GF-D8 (cell line): ENCODE results near the gene ASB6.
"Not testable (repeated sequence)": the region's sequence is repeated elsewhere in the genome, so short reads cannot be mapped to it uniquely, and the experiment has no call there.

ENCODE experiments used
- DNase-seq: peaks from one replicate; lab custom pipeline; 2025; lab: John Stamatoyannopoulos, UW

ASB6 gene

DNA sequence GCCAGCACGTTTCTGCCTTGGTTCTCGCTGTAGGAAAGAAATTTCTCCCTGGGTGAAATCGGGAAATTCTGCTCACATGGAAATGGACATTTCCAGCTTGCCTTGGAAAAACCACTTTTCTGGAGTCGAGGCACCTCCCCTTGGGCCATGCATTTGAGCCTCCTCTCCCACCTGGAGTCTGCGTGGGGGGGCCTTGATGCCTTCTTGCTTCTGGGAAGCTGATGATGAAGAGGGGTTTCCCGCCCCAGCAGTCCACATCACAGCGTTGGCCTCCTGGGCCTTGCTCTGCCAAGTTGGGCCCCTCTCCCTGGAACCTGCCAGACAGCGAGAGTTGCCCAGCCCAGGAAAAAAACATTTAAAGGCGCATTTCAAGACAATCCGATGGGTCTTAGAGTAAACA is 1.8 kb upstream of the ASB6 start:
- DNase-seq: no peak

DNA sequence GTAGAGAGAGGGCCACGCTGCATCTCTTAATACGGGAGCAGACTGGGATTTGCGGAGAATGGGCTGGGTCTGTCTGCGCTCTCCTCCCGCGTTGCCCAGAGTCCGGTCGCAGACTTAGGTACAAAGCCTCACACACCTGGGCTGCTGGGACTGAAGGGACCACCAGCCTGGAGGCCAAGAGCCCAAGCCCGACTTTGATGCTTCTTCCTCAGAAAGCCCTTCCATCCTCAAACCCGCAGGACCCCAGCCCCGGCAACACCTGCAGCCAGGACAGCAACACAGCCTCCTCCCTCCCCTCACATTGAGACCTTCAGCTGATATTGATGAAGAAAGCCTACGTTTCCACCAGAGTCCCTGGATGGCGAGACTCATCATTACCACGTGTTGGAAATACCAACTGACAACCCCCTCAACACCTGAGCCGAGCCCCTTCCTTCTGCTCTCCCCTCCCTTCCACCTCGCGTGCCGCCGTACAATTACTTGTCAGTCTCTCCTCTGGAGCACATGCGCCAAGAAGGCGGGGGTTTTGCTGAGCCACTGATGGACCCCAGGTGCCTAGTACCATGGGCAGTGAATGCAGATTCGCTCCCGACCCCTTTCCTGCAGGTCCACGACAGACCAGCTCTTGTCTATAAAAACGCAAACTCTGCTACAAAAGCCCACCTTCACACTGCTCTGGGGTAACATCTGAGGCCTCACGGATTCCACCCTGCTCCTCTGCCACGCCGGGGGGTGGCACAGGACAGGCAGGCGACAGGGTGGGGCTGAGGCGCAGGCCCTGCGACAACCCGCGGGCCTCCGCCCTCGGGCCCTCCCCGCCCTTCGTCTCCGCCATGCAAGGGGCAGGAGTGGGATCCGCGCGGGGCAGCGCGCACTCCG is 841 bp downstream of the ASB6 start:
- no peak for DNase-seq

DNA sequence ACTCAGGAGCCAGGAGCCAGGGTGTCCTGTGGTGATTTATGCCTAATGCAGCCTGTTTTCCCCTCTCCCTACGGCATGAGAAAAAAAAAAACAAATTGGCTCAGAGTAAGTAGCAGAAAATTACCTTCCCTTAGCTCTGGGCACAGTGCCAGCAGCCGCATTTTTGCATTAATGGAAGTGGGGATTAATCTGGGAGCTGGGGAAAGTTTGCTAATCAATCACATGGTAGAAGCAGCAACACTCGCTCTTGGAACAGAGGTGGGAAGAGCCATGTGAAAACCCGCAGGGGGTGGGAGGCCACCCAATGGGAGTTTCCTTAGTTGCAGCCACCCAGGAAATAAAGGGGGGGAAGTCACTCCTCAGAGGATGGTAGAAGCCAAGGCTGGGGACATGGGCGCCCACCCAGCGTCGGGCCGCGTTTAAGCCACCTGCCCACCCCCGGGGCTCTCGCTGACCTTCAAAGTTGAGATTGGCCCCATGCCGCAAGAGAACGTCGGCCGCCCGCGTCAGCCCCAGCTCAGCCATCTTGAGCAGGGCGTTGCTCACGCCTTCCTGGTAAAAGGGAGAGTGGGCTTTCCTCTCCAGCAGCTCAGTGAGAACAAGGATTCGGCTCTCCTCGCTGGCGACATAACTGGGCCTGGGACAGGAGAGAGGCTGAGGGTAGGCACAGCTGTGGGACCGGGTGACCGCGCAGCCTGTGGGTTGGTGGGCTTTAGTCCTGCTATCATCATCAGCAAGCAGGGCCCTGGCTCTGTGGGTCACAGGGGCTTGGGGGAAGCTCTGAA is 1.7 kb downstream of the ASB6 start:
- DNase-seq: no peak

DNA sequence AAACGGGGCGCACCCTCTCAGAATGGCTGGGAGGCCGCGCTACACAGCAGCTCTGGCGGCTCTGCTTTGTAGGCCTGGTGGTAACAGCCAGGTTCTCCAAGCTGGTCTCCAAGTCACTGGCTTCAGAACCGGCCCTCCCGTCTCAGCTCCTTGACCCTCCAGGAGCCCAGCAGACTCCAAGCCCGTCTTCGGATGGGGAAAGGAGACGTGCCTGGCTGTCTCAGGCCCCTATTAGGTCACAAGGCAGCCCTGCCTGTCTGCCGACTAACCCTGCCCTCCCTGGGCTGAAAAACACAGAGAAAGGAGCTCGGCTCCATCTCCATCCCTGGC is 2.2 kb downstream of the ASB6 start:
- no peak for DNase-seq

DNA sequence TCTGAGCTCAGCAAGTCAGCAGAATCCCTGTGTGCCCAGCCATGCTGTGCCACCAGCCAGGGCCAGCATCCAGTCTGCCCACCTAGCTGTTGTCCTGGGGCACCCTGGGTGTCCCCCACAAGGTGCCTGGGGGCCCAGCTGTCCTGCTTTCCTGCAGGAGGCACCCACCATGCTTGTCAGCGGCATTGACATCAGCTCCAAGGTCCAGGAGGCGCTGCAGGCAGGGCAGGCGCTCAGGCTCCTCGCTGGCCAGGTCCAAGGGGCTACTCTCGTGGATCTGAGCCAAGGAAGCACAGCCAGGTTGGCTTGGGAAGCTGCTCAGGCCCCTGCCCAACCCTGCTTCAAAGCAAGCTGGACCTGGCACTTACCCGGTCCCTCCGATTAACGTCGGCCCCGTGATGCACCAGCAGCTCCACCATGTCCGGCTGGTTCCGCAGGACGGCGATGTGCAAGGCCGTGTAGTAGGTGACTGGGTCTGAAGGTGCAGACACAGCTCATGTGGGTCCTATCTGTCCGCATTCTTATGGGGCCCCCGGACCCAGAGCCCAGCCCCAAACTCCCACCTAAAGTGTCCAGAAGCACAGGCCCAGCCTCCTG is 2.8 kb downstream of the ASB6 start:
- no peak for DNase-seq

DNA sequence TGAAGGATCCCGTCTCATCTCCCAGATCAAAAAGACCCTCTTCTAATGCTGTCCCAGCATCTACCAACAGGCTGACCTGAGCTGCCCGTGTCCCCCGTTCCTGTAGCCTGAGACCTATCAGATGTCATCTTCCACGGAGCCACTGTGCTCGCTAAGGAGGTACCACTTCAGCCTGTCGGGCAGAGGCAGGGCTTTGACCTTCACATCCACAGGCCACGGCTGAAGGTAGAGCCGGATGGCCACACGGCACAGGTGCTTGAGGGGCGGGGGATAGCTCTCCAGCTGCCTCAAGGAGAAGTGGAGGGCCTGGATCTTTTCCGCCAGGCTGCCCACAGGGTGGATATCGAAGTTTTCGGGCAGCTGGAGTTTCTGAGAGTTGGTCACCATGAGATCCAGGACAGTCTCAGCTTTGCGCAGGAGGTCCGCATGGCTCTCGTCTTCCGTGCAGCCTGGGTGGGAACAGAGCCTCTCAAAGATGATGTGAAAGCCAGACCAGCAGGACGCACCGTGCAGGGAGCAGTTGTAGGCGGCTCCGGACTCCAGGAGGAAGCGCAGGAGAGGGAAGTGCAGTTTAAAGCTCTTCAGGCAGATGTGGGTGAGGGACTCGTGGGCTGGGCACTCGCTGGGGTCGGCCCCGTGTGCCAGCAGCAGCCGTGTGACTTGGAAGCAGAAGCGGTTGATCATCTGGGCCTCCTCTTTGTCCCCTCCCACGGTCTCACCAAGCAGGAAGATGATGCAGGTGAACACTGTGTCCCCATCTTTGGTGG is 4.1 kb downstream of the ASB6 start:
- DNase-seq: no peak

DNA sequence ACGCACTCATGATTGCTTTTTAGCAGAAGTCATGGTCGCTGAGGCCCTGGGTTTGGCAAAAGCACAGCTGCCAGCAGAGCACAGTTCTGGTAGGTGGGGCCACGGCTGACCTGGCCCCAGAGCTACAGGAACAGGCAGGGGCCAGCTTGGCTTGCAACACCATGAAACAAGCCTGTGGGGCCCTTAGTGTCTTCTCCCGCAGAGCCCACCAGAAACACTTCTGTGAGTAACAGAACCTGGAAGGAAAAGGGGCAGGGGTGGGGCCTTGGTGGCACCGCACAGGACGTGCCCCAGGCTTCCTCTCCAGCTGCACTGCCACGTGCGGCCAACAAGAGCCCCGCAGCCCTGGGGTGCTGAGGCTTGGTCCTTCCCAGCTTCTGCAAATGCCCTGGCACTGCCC is 4.8 kb downstream of the ASB6 start:
- no peak for DNase-seq

DNA sequence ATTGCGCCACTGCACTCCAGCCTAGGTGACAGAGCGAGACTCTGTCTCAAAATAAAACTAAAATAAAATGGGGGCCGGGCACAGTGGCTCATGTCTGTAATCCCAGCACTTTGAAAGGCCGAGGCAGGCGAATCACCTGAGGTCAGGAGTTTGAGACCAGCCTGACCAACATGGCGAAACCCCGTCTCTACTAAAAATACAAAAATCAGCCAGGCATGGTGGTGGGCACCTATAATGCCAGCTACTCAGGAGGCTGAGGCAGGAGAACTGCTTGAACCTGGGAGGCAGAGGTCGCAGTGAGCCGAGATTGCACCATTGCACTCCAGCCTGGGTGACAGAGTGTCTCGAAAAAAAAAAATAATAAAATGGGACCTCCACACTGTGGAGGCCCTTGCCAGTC is 5.6 kb downstream of the ASB6 start:
- DNase-seq: not testable (repeated sequence)

DNA sequence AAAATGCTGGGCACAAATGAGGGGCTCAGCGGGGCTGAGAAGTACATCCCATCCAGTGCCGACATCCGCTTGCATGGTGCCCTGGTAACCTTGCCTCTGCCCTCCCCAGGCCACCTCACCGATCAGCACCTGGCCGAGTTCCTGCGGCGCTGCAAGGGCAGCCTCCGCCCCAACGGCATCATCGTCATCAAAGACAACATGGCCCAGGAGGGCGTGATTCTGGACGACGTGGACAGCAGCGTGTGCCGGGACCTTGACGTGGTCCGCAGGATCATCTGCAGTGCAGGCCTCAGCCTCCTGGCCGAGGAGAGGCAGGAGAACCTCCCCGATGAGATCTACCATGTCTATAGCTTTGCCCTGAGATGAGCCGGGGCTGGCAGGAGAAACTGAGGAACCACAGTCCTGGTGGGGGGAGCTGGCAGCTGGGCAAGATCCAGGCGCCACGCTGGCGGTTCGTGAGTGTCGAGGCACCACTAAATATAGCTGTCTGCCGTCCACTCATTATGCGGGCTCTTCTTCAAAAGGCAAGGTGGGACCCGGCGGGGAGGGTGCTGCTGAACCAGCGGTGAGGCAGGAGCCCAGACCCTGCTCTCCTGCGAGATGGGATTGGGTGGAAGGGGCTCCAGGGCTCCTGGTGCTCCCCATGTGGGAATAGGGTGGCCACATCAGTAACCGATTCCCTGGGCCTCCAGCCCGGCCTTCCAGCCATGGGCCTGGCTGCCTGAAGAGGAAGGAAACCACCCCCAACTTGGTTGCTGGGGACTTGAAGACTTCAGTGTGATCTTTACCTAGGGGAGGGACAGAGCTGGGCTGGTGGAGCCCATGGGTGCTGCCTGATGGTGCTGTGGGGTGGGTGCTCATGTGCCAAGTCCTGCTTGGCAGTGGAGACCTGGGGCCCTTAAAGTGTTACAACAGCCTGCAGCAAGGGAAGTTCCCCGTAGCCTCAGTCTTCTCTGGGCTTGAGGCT is 6.6 kb downstream of the ASB6 start:
- no peak for DNase-seq

DNA sequence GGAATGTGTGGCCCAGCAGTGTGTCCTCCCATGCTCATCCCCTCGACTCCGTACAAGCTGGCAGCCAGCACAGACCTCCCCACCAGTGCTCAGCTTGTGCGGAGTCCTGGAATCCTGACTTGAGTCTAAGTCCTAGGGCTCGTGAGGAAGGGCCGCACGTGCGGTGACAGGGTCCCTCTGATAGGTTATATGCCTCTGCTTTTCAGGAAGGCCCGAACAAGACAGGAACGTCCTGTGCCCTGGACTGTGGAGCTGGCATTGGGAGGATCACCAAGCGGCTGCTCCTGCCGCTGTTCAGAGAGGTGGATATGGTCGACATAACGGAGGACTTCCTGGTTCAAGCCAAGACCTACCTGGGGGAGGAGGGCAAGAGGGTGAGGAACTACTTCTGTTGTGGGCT is 8.1 kb downstream of the ASB6 start:
- no peak for DNase-seq

DNA sequence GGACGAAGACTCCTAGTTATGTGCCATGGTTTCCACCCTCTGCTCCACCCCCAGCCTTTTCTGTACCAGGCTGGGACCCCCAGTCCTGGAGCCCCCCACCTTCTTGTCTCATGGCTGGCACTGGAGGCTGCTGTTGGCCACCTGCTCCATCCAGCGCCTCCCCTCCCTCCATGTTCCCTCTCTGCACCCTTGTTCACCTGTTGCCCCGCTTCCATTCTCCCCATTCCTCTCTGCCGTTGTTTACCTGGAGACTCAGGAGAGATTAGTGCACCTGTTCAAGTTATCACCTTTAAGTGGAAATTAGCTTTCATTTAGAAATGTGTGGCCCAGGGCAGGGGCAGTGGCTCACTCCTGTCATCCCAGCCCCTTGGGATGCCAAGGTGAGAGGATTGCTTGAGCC is 8.7 kb downstream of the ASB6 start:
- DNase-seq: no peak

DNA sequence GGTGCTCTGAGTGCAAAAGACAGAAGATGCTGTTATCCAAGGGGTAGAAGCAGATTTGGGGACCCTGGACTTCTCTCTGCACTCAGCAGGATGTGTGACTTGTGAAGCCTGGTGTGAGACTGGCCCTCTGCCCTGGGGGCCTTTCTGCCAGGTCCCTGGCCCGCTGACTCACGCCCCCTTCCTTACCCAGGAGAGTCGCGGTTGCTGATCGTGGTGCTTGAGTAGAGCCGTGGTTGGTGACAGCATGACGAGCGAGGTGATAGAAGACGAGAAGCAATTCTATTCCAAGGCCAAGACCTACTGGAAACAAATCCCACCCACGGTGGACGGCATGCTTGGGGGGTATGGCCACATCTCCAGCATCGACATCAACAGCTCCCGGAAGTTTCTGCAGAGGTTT is 9.5 kb downstream of the ASB6 start:
- no peak for DNase-seq

DNA sequence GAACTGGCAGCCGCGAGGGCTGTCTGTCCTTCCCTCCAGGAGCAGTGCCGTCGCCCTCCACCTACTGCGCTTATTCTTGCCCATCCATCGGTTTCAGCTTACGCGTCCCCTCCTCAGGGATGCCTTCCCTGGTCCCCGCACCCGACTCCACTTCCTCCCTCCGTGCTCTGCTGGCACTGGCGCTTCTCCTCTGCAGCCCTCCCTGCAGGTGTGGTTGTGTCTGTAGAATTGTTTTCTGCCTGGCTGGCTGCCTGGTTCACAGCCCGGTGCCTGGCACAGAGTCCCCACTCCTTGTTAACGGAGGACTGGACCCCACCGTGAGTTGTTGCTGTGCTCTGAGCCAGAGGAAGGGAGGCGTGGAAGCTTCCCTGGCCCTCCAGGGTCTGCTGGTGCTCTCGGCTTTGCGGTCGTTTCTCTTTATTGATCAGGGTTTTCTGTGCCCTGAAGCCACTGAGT is 10.2 kb downstream of the ASB6 start:
- no peak for DNase-seq

DNA sequence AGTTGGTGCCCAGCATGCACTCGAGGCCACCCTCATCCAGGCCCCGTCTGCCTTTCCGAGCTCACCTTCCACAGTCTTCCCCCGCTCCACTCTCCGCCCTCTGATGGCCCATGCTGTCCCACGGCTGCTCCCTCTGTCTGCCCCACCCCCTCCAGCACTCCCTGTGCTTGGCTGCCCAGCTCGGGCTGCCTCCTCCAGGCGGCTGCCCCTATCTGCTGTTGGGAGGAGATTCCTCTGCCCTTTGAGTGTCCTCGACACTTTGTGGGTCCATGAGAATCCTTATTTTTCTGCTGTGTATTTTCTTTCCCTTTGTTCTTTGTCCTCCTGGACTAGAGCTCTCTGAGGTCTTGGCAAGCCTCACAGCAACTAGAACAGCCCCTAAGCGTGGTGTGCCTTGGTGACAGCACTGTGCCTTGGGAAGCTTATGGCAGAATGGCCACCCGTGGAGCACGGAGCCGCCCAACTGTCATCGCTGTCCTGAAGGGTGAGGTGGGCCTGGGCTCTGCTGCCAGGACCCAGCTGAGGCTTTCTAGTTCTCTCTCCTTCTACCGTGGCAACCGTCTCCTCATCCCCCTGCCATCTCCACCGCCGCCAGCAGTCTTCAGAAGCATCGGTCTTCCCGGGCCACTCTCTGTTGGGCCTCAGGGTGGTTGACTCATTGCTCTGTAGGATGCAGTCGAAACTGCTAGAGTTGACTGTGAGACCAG is 10.8 kb downstream of the ASB6 start:
- DNase-seq: no peak

DNA sequence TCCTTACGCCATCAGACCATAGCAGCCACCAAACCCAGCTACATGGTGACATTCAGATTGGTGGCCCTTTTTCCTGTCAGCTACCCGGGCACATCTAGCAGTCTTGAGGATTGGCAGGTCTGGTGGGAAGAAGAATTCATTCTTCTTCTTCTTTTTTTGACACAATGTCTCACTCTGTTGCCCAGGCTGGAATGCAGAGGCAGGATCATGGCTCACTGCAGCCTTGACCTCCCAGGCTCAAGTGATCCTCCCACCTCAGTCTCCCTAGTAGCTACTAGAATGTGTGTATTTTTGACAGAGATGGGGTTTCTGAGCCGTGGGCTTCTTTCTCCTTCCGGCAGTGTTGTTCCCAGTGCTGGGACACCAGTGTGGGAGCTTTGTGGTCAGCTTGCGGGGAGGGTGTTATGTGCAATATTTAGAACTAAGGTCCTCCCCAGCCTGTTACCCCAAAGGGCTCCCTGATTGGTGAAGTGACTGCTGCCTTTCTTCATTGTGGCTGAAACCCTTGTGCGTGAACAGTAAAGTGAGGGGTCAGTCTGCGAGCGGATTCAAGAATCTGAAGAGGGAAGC is 12.6 kb downstream of the ASB6 start:
- no peak for DNase-seq

DNA sequence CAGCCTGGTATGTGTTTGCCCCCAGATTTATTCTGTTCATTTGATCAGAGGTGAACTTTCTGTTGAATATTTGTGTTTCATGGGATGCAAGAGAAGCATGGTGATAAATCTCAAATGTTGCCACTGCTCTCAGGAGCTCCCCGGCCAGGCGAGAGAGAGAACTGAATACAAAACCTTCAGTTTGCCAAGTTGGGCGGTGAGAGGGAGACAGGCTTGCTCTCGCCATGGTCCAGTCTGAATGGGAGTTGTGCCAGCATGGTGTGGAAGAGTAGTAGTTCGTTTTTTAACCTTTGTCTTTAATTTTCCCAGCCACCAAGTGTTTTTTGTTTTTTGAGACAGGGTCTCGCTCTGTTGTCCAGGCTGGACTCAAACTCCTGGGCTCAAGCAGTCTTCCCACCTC is 13.2 kb downstream of the ASB6 start:
- DNase-seq: no peak

DNA sequence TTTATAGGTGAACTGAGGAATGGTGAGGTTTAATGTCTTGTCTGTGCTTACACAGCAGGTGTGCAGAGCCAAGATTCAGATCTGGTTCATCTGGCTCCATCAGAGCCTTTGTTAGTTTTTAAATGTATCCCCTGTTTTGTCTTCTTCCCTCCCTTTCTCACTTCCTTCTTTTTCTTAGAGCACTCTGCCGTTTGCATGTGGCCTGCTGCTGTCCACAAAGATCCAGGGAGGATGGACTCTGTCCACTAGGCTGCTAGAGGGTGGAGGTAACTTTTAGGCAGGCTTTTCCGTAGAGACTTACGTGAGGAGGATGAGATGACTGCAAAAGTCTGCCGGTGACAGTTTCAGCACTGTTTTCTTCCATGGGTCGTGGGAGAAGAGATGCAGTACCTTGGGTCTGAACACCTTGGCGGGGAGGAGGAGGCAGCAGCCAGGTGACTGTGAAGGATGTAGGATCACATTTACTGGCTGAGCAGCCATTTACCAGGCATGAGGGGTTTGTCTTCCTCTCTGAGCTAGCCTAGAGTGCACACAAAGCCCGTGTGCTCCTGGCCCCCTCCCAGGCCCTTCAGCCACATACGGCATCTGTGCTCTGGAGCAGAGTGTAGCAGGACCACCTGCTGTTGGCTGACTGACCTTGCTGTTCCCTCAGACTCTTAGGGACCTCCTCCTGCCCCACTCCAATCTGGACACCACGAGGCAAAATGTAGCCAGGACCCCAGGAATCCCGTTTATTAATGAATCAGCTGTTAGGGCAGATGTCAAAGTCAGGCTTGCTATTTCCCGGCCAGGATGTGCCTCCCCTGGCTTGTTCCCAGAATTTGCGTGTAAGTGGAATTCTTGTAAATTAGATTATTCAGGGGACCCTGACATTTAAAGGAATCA is 14.2 kb downstream of the ASB6 start:
- DNase-seq: no peak

DNA sequence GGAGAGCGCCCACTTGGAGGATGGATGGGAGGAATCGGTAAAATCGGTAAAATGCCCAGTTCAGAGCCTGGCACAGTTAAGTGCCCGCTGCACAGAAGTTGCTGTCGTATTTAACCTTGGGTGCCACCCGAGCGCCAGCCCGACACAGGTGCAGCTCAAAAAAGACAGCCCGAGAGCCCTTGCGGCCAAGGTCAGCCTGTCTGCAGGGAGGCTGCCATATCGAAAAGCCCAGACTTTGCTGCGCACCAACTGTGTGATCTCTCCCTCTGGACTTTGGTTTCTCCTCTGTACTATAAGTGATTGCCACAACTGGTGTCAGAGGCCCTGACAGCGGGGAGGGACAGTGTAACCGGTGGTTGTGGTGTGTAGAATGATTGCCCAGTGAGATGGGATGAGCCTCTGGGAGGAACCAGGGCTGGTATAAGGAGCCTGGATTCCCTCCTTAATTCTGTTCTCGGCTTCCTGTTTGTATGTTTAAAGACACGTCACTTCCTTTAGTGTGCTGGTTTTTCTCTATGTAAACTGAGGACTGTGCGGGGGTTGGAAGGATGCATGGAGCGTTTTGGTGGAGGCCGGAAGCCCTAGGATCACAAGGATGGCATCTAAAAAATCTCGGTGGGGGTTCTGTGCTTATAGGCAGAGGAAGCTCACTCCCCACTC is 15.2 kb downstream of the ASB6 start:
- no peak for DNase-seq
